Testis (tissue), 2 donors: ENCODE data around the gene B3GLCT.

Source experiments
- CTCF ChIP-seq, 3 experiments: fragments of 450-650 bp in 2 of 3; fragments of 200-600 bp in 1 of 3; sonication (generic) in 1 of 3; IDR thresholded peaks; one replicate each; pipeline ENCODE4 v1.5.1; 2016 to 2019; ENCODE audit warnings: antibody characterized with exemption in 3 of 3, mild to moderate bottlenecking in 2 of 3, moderate library complexity in 1 of 3
- POLR2A ChIP-seq: fragments of 450-650 bp; IDR thresholded peaks from one replicate; pipeline ENCODE4 v1.6.1; 2017; ENCODE audit warnings: antibody characterized with exemption, mild to moderate bottlenecking, moderate library complexity

- TF ChIP-seq CTCF (IDR thresholded peaks at IDR 0.05) (no peak), POLR2A (no peak)
These were observed 112.1 kb downstream of the B3GLCT start for GRCh38 chr13:31311921-31312320.
